Body of pancreas (tissue), 4 donors: Measurements from ENCODE around the gene ALDH7A1.

ENCODE experiments used
- CTCF ChIP-seq, 7 experiments: fragments of 450-650 bp in 4 of 7; fragments of 200-600 bp in 3 of 7; sonication (generic) in 3 of 7; IDR thresholded peaks; one replicate each; pipeline ENCODE4 v1.5.1; 2016 to 2019; ENCODE audit warnings: antibody characterized with exemption in 7 of 7
- POLR2A ChIP-seq, 3 donors: fragments of 450-650 bp; IDR thresholded peaks; one replicate each; pipeline ENCODE4 v1.6.1; 2016; ENCODE audit warnings: antibody characterized with exemption in 3 of 3, mild to moderate bottlenecking in 2 of 3

- TF ChIP-seq CTCF (IDR thresholded peaks at IDR 0.05) (no peak), POLR2A (IDR thresholded peaks at IDR 0.05) (no peak)
Measured at GRCh38 chr5:126568206-126568755, 26.7 kb downstream of the ALDH7A1 start.
